K562 (cell line): Measurements from ENCODE around the gene SLC4A3. TPM values are rescaled to one million over a fixed set of nuclear protein-coding genes. Genes with fewer than 3 reads are reported as not detected.

Source experiments
- ASH1L ChIP-seq: fragments of 450-650 bp; IDR thresholded peaks from 2 replicates; pipeline ENCODE4 v1.6.1; 2018; ENCODE audit warnings: borderline replicate concordance, mild to moderate bottlenecking, low read depth; ENCODE audit not compliant: partially characterized antibody
- CBFA2T2 ChIP-seq: fragments of 450-650 bp; conservative IDR thresholded peaks from 2 replicates; pipeline ENCODE4 v1.6.1; 2017; ENCODE audit warnings: mild to moderate bottlenecking
- CBX8 ChIP-seq: fragments of 200-600 bp; sonication (generic); IDR thresholded peaks from 2 replicates; pipeline ENCODE4 v1.6.1; 2012; ENCODE audit warnings: borderline replicate concordance, mixed run types, low read depth, mild to moderate bottlenecking, moderate library complexity, mixed read lengths, low read length, control low read depth, inconsistent platforms; ENCODE audit not compliant: poor library complexity, severe bottlenecking; ENCODE audit errors: extremely low read depth
- EP400 ChIP-seq: fragments of 450-650 bp; IDR thresholded peaks from 2 replicates; pipeline ENCODE4 v1.6.1; 2017; ENCODE audit warnings: antibody characterized with exemption, mild to moderate bottlenecking, moderate library complexity
- IFI16 ChIP-seq: fragments of 250-450 bp; sonication (Bioruptor Pico); IDR thresholded peaks from 2 replicates; pipeline ENCODE4 v2.1.2; 2022; ENCODE audit warnings: mild to moderate bottlenecking, inconsistent platforms
- MEIS2 ChIP-seq: fragments of 450-650 bp; IDR thresholded peaks from 2 replicates; pipeline ENCODE4 v1.6.1; 2014; ENCODE audit warnings: mild to moderate bottlenecking; ENCODE audit not compliant: partially characterized antibody
- RFX1 ChIP-seq: fragments of 450-650 bp; IDR thresholded peaks from 2 replicates; pipeline ENCODE4 v1.6.1; 2016; ENCODE audit warnings: mild to moderate bottlenecking, moderate library complexity
- TEAD2 ChIP-seq: fragments of 450-650 bp; IDR thresholded peaks from 2 replicates; pipeline ENCODE4 v1.6.1; 2016; ENCODE audit warnings: missing genetic modification characterization, control low read depth, missing compliant biosample characterization
- TRIM24 ChIP-seq, 2 experiments: fragments of 450-650 bp; IDR thresholded peaks; 2 replicates each; pipeline ENCODE4 v1.6.1; 2016
- XRCC4 ChIP-seq: IDR thresholded peaks from one replicate; pipeline ENCODE4 v1.6.1; 2011; ENCODE audit not compliant: insufficient read depth, insufficient read length; ENCODE audit errors: extremely low read depth
- ZNF12 ChIP-seq: sonication (generic); formaldehyde crosslinking; IDR thresholded peaks from 2 replicates; pipeline ENCODE4 v1.4.0; 2020; ENCODE audit warnings: mild to moderate bottlenecking, missing genetic modification reagents
- ZNF146 ChIP-seq: IDR thresholded peaks from one replicate; pipeline ENCODE4 v1.6.1; 2018; ENCODE audit warnings: missing compliant biosample characterization; ENCODE audit not compliant: unreplicated experiment
- polyA plus RNA-seq, 8 experiments: library from polyadenylated mRNA; depleted of rRNA in 4 of 8; stranded (reverse) in 5 of 8; unstranded in 3 of 8; fragments of >200 nt; fragmentation: Nextera tagmentation in 2 of 8; fragmentation: Illumina TruSeq in 1 of 8; extraction: Ambion mirVana in 2 of 8; extraction: Trizol in 1 of 8; gene quantifications; 2 replicates each; pipeline versions ENCODE4 v1.2.1 to v1.2.3, GENCODE V29; 2011 to 2014; ENCODE audit warnings: inconsistent platforms in 1 of 8, missing spikeins in 1 of 8
- total RNA-seq, 7 experiments: library from RNA; depleted of rRNA in 6 of 7; stranded (reverse); fragments of >200 nt in 6 of 7; fragmentation: Illumina TruSeq in 2 of 7; extraction: Trizol in 2 of 7; gene quantifications; 2 replicates each; pipeline versions ENCODE4 v1.2.1 to v1.2.3, GENCODE V29; 2011 to 2021; ENCODE audit warnings: low replicate concordance in 1 of 7
- TF ChIP-seq, protein P1 (sequence below): conservative IDR thresholded peaks from 2 replicates; pipeline ENCODE4 v1.6.1; 2011; ENCODE audit warnings: low read depth, mild to moderate bottlenecking, low read length; ENCODE audit not compliant: control insufficient read depth
- TF ChIP-seq, protein P2 (sequence below): fragments of 450-650 bp; IDR thresholded peaks from 2 replicates; pipeline ENCODE4 v1.6.1; 2017; ENCODE audit warnings: mild to moderate bottlenecking, moderate library complexity
- TF ChIP-seq, protein P3 (sequence below): sonication (generic); formaldehyde crosslinking; IDR thresholded peaks from 2 replicates; pipeline ENCODE4 v1.8.0; 2022; ENCODE audit warnings: mild to moderate bottlenecking, missing genetic modification reagents
- TF ChIP-seq, protein P4 (sequence below): fragments of 450-650 bp; formaldehyde crosslinking; IDR thresholded peaks from 2 replicates; pipeline ENCODE4 v1.4.0; 2020; ENCODE audit warnings: mild to moderate bottlenecking, mixed read lengths
- TF ChIP-seq, protein P5 (sequence below): fragments of 250-450 bp; sonication (Bioruptor Pico); IDR thresholded peaks from 2 replicates; pipeline ENCODE4 v1.8.0; 2021; ENCODE audit warnings: mild to moderate bottlenecking, moderate library complexity
- TF ChIP-seq, protein P6 (sequence below): fragments of 250-450 bp; sonication (Bioruptor Pico); IDR thresholded peaks from 2 replicates; pipeline ENCODE4 v1.8.0; 2021; ENCODE audit warnings: moderate library complexity, mild to moderate bottlenecking, inconsistent platforms

Gene SLC4A3
- total and polyA plus RNA-seq, 9 of the 15 experiments (the other 6 are each of a cell fraction or from before 2014, with no cell fraction given), result 0.04 to 0.31 (median 0.16) TPM; not detected in 5

DNA sequence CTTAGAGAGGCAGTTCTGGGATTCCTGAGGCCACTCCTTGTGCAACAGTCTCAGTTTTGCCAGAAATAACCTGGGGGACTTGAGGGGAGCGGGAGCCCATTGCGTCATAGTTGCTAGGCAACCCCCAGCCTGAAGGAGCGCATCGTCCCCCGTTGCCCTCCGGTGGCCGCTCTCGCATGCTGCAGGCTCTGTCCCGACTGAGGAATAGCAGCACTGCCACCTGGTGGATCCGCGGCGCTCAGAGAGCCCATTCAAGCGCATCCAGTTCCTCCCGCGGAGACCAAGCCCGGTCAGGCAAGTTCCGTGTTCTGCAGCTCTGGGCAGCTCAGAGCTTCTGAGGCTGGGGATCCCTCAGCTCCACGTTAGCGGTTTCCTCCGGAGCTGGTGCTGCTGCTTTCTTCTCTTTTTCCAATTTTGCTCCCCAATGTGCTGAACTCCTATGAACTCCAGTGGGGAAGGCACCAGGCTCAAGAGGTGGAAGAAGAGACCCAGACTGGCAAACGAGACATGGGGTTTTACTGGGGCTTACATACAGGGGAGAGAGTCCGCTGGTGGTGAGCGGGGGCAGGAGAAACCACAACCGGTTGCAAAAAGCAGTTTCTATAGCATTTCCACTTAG, 15.1 kb downstream of the SLC4A3 start (continued):
- TF ChIP-seq, protein P1, sequence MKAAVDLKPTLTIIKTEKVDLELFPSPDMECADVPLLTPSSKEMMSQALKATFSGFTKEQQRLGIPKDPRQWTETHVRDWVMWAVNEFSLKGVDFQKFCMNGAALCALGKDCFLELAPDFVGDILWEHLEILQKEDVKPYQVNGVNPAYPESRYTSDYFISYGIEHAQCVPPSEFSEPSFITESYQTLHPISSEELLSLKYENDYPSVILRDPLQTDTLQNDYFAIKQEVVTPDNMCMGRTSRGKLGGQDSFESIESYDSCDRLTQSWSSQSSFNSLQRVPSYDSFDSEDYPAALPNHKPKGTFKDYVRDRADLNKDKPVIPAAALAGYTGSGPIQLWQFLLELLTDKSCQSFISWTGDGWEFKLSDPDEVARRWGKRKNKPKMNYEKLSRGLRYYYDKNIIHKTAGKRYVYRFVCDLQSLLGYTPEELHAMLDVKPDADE, result no peak
- TF ChIP-seq TRIM24 (IDR thresholded peaks at IDR 0.05), result no peak
- no peak for TF ChIP-seq CBFA2T2
- TF ChIP-seq, protein P2, sequence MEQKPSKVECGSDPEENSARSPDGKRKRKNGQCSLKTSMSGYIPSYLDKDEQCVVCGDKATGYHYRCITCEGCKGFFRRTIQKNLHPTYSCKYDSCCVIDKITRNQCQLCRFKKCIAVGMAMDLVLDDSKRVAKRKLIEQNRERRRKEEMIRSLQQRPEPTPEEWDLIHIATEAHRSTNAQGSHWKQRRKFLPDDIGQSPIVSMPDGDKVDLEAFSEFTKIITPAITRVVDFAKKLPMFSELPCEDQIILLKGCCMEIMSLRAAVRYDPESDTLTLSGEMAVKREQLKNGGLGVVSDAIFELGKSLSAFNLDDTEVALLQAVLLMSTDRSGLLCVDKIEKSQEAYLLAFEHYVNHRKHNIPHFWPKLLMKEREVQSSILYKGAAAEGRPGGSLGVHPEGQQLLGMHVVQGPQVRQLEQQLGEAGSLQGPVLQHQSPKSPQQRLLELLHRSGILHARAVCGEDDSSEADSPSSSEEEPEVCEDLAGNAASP, result no peak
- TF ChIP-seq XRCC4, result no peak
- TF ChIP-seq, protein P3, sequence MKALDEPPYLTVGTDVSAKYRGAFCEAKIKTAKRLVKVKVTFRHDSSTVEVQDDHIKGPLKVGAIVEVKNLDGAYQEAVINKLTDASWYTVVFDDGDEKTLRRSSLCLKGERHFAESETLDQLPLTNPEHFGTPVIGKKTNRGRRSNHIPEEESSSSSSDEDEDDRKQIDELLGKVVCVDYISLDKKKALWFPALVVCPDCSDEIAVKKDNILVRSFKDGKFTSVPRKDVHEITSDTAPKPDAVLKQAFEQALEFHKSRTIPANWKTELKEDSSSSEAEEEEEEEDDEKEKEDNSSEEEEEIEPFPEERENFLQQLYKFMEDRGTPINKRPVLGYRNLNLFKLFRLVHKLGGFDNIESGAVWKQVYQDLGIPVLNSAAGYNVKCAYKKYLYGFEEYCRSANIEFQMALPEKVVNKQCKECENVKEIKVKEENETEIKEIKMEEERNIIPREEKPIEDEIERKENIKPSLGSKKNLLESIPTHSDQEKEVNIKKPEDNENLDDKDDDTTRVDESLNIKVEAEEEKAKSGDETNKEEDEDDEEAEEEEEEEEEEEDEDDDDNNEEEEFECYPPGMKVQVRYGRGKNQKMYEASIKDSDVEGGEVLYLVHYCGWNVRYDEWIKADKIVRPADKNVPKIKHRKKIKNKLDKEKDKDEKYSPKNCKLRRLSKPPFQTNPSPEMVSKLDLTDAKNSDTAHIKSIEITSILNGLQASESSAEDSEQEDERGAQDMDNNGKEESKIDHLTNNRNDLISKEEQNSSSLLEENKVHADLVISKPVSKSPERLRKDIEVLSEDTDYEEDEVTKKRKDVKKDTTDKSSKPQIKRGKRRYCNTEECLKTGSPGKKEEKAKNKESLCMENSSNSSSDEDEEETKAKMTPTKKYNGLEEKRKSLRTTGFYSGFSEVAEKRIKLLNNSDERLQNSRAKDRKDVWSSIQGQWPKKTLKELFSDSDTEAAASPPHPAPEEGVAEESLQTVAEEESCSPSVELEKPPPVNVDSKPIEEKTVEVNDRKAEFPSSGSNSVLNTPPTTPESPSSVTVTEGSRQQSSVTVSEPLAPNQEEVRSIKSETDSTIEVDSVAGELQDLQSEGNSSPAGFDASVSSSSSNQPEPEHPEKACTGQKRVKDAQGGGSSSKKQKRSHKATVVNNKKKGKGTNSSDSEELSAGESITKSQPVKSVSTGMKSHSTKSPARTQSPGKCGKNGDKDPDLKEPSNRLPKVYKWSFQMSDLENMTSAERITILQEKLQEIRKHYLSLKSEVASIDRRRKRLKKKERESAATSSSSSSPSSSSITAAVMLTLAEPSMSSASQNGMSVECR (CRISPR knock-in tag), result peak; percentile 86
- TF ChIP-seq EP400, result no peak
- TF ChIP-seq, protein P4, sequence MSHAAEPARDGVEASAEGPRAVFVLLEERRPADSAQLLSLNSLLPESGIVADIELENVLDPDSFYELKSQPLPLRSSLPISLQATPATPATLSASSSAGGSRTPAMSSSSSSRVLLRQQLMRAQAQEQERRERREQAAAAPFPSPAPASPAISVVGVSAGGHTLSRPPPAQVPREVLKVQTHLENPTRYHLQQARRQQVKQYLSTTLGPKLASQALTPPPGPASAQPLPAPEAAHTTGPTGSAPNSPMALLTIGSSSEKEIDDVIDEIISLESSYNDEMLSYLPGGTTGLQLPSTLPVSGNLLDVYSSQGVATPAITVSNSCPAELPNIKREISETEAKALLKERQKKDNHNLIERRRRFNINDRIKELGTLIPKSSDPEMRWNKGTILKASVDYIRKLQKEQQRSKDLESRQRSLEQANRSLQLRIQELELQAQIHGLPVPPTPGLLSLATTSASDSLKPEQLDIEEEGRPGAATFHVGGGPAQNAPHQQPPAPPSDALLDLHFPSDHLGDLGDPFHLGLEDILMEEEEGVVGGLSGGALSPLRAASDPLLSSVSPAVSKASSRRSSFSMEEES (CRISPR knock-in tag), result no peak
- TF ChIP-seq CBX8, result no peak
- TF ChIP-seq IFI16 (CRISPR knock-in tag), result no peak
- TF ChIP-seq ASH1L, result no peak
- TF ChIP-seq, protein P5, sequence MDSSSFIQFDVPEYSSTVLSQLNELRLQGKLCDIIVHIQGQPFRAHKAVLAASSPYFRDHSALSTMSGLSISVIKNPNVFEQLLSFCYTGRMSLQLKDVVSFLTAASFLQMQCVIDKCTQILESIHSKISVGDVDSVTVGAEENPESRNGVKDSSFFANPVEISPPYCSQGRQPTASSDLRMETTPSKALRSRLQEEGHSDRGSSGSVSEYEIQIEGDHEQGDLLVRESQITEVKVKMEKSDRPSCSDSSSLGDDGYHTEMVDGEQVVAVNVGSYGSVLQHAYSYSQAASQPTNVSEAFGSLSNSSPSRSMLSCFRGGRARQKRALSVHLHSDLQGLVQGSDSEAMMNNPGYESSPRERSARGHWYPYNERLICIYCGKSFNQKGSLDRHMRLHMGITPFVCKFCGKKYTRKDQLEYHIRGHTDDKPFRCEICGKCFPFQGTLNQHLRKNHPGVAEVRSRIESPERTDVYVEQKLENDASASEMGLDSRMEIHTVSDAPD (CRISPR knock-in tag), result no peak
- peak; percentile 98 for TF ChIP-seq RFX1
- TF ChIP-seq, protein P6, sequence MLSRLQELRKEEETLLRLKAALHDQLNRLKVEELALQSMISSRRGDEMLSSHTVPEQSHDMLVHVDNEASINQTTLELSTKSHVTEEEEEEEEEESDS, result no peak
- TF ChIP-seq ZNF146 (CRISPR knock-in tag), result no peak
- no peak for TF ChIP-seq ZNF12
- TF ChIP-seq MEIS2, result no peak
- TF ChIP-seq TEAD2 (tag), result no peak
